NCI-H774 (cell line): Measurements from ENCODE around the gene CLMN.

ENCODE experiments used
- DNase-seq: peaks from one replicate; lab custom pipeline; 2025; lab: John Stamatoyannopoulos, UW

The CLMN gene

DNA sequence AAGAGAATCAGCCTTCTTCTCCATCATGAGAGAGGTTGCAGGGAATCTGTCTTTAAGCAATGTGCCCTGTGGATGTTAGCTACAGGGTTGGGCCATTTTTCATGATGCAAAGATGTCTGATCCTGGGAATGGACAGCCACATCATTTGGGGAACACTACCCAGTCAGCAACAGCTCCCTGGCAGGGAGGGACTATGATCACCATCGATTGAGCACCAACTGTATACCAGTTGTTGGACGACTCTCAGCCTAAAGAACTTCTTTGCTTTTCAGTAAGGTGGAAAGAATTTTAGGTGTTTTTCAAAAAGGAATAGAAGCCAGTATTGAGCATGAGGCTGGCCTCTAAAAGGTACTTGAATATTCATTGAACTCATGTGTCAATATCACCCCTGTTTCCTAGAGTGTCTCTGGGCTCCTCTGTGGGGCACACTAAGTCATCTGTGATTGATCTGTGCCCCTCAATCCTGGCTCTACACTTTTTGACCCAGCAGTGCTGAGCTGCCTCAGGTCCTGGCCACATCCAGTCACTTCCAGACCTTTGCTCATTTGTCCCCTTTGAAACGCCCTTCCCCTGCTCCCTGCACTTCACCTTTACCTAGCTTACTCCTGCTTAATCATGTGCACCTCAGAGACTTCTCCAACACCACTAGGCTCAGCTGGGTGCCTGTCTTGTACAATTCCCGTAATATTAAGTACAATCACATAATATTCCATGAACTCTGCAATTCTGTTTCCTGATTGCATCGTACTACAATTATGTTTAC, 2.2 kb upstream of the CLMN start:
- DNase-seq, result no peak

DNA sequence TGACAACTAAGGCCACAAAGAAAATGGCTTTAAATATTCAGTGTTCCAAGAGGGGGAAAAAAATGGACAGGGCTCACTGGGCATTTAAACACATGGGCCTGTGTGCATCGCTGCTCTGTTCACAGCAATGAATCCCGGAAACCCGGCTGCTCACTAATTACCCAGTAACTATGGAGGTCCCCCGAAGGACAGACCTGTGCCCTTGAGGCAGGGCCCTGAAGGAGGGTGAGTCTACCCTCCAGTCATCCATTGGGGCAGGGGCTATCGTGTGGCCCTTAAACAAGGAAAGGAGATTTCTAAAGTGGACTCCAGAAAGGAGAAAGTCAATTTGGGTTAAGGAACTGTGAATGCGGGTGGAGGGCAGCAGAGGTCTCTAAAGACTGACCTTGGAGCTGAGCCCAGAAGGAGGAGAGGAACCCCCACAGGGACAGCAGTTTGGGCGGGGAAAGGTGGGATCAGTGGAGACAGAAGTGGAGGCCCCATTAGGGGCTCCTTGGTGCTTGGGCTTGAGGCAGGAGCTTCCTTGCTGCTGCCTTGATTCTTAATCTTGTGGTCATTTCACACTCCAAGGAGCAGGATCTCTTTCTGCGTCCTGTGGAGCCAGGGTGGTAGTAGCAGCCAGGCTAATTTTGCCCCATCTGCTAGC, 1.4 kb upstream of the CLMN start:
- no peak for DNase-seq

DNA sequence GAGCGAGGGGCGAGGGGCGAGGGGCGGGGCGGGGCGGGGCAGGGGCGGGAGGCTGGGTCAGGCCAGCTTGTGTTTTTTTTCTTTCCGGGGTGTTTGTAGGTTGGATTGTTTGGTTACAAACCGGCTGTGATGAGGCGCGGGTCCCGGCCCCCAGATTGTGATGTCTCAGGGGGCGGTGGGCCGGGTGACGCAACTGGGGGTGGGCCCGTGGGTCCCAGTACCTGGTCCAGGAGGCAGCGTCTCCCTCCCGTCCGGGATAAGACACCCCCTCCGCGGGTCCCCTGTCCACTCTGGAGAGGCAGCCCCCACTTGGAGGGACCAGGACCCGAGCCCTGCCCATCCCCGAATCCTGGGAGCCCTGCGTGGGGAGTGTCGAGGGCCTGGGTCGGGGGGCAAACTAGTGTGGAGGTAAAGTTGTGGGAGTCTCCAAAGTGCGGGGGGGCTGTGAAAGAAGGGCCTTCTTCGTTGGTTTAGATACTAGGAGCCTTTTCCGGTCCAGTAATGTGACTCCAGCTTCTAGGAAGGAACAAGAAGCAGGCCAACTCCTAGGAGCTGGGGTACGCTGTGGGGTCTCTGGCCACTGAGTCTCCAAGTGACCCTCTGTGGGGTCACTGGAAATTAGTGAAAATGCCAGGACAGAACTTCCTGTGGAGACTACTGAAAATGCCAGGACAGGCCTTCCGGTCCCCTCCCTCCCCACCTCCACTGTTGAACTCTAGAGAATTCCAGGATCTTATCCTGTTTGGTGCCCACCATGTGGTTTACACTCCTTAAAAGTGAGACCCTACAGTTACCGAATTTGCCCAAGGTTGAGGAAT, 579 bp upstream of the CLMN start:
- DNase-seq, result no peak

DNA sequence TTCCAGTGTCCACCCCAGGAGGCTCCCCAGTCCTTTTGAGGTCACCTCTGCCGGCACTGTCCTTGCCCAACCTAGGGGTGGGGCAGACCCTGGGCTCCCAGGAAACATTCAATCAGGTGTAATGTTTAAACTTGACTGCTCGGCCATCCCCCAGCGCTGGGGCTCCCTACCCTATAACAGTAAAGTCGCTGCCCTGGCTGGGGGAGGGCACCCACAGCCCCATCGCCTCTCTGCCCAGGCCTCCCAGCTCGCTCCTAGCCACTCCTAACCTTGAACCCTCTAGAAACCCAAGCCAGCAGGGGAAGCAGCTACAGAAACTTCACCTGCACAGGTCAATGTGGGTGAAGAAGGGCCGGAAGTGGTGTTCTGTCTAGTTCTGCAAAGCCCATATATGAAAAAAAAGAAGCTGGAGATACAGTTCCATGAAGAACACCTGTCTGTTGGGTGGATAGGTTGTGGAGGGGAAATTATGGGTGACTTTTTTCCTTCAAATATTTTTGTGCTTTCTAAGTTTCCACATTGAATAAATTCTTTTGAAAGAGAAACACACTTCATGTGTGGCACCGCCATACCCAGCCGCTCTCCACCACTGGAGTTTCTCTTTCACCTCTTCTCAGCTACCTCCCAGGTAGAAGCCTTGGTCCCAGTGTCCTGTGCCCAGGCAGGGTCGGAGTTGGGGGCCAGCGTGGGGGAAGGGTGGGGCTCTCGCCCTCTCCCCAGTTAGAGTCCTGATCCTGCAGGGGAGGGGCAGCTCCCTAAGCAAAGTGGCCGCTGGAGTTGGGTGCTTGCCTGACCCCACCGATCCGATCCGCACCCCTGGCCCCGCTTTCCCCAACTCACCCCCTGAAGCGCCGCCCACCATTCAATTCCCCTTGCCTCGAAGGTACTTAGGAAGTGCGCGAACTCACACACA, 1.1 kb downstream of the CLMN start:
- DNase-seq, result no peak

DNA sequence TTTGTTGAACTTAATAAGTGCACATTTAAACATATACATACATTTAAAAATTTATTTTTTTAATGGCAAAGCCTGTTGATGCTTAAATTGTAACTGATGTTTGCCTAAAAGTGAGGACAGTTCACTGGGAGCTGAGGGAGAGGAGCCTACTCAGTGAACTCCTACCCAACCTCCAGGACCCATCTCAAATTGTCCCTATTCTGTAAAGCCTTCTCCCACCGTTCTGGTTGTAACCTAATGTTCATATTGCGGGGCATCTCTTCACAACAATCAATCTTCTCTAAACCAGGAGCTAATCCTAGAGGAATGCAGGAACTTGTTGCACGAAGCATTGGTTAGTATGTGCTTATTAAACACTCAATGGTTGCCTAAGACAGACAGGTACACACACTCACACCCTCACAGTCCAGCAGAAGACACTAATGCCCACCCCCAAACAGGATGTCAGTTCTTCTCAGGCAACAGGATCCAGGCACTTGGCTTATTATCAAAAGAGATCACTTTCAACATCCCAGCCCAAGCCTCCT, 1.8 kb downstream of the CLMN start:
- no peak for DNase-seq

DNA sequence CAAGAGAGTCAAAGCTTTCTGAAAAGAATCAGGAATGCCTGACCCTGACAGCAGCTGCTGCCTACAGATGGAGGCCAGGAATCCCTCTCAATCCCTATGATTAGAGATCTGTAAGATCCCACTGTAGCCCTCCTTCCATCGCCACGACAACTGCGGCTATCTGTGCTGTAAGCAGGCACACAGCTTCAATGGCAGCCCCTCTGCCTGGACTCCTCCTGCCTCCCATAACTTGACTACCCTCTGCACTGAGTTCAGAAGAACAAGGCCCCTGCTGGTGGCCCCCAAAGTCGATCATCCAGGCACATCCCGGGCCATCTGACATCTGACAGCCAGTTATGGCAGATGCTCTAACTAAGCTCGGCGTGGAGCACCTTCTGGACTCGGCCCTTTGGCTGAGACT, 2.9 kb downstream of the CLMN start:
- DNase-seq, result no peak

DNA sequence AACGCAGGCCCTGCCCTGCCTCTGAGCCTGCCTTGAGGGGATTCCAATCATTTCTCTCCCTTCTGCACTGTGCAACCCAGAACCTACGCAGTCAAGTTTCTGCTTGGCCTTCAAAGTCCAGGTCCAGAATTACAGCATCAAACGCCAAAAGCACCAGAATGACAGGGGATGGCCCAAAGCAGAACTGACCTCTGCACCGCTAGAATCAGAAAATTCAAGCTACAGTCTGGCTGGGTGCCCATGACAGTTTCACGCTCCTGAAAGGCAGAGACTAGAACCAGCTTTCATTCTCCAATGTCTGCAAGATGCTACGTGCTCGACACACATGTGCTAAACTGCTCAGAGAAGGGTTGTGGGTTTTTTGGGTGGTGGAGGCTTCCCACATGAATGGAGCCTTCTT, 4.1 kb downstream of the CLMN start:
- no peak for DNase-seq

DNA sequence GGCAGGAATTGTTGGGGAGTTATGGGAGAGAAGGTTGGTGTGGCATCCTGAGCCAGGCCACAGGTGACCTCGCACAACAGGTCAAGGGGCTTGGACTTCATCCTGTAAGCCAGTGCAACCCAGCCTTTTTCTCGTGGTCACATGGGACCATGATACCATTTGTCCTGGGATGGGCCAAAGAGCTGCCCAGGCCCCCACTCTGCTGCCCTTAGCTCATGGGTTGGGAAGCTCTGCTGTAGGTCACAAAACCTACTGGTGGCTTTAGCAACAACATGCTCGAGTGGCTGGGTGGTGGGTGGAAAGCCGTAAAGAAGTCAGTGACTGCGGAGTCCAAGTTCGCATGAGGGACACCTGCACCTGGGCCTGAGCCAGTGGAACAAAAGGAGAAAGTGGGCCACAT, 4.6 kb downstream of the CLMN start:
- no peak for DNase-seq

DNA sequence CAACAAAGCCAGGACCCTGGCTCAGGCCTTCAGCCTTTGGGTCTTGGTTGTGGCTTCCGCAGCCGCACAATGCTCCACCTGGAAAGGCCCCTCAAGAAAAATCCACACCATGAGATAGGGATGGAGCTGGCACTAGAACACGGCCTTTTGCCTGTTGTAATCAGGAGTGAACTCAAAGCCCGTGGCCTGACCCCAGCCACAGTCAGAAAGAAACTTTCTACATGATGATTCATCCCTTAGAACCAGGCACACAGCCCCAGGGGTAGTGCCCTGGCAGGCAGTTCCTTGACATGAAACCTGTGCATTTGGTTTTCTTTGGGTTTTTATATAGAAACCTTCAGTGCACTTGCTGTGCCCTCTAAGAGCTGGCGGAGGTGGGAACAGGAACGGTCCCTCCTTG, 5.1 kb downstream of the CLMN start:
- no peak for DNase-seq

DNA sequence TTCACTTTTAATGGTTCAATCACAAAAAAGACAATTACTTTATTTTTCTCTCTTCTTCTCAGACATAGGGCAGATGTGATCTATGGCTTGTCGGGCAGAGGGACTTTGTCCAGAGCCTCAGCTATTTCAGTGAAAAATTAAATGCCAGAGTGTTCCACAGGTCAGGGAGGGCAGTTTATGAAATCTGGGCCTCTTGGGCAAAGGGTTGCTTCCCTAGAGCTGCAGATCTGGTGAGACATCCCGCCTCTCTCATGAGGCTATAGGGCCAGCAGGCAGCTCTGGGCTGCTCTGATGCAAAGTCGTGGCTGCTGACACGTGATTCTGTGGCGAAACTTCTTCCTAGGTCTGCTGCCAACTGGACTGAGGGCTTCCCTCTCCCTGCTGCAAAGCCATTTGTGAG, 6.0 kb downstream of the CLMN start:
- no peak for DNase-seq

DNA sequence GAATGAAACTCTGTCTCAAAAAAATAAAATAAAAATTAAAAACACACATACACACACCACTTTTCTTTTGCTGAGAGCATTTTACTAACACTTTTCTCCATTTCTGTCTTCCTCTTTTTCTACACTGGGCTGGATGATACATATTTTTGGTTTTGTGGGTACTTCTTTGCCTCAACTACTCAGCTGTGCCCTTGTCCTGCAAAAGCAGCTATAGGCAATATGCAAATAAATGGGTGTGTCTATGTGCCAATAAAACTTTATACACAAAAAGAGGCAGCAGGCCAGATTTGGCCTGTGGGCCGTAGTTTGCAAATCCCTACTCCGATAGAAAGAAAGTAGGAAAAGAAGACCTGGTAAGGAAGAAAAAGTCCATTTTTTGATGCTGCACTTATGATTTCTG, 6.5 kb downstream of the CLMN start:
- DNase-seq, result no peak

DNA sequence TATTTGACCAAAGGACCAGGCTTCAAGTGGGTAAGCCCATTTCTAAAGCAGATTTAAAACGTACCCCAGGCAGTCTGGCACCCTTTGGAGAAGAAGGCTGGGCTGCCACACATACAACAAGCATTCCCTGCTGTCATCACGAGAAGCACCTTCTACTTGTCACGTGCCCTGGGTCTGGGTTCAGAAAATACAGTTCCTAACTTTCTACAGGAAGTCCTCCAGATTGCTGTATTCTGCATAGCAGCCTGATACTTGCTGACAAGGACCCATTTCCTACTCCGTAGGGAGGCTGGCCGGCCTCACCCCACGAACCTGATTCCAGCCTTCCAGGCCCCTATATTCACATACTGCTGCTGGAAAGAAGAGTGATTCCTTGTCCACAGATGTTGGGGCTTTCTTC, 7.4 kb downstream of the CLMN start:
- DNase-seq, result no peak

DNA sequence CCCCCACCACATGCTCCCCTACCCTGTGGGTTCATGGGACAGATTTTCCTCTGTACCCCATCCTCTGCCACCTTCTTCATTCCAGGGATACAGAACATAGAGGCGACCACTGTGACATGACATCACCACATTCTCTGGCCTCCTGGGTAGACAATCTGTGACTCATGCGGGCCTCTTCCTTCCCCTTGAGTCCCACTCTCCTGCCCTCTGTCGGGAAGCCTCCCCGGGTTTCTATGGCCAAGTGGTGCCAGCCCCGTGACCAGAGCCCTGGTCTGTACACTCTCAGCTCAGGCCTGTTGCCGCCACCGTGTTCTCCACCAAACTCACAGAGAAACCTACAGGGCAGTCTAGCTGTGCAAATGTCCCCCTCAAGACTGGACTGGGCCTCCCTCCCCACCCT, 8.0 kb downstream of the CLMN start:
- DNase-seq, result no peak

DNA sequence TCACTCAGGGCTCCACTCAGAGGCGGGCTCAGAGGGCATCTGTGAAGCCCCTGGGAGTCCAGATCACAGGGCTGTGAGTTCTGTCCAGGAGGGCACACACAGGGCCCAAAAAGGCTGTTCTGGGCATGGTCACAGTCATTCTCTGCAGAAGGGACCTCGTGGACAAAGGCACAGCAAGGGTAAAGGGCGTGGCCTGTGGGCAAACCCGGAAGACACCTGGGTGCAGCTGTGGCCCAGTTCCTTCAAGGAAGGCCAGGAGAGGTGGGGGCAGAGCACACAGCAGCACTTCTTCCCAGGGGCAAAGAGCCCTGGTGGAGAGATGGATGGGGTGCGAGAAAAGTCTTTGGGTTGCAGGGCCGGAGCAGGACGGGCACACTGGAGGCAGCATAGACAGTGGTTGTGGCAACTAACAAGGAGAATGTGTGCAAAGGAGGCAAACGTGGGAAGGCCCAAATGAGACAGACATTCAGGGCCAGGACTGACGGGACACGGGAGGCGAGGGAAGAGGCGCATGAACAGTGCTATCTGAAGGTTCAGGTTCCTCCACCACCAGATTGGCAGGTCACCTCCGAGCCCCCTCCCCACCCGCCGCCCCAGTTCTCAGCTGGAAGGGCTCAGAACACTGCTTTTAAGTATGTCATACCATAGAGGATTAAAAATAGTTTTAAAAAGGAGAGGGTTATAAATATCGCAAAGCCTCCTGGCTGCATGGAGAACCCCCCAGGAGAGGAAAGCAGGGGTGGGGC, 8.9 kb downstream of the CLMN start:
- no peak for DNase-seq

DNA sequence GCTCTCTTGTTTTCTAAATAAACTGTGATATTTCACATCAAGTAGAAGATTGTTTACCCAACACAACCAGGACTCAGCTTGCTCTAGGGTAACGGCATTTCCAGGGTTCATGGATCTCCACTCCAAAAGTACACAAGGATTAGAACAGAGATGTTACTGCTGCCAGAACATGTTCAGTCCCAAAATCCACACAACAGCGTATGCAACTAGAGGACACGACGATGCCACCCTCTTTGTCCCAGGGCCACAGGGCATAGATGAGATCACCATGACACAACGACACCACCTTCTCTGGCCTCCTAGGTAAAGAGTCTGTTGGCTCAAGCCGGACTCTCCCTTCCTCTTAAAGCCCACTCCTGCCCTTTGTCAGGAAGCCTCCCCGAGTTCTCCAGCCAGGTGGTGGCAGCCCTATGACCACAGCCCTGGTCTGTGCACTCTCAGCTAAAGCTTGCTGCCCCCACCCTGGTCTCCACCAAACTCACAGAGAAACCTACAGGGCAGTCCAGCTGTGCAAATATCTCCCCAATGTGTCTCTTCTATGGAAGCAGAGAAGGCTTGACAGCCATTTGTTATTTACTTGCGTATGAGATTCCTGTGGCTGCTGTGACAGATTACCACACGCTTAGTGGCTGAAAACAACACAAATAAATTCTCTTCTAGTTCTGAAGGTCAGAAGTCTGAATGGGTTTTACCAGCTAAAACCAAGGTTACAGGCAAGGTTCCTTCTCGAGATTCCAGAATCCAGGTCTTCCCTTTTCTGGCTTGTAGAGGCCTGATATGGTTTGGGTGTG, 10.3 kb downstream of the CLMN start:
- no peak for DNase-seq

DNA sequence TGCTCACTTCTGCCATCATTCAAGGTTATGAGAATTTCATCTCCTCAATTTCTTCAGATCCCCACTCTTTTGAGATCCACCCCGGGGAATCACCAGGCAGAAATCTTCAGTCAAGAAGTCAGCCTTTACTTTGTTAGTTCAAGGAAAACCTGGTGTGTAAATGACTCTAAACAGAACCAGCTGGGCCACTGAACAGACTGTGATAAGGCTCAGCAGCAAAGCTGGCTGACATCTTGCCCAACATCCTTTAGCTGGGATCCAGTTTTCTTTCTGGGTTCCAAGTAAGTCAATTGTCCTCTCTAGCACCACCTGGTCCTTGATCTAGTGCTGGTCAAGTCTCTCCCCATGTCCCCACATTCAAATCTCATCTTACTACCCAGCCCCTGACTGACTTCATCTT, 11.6 kb downstream of the CLMN start:
- DNase-seq, result no peak

DNA sequence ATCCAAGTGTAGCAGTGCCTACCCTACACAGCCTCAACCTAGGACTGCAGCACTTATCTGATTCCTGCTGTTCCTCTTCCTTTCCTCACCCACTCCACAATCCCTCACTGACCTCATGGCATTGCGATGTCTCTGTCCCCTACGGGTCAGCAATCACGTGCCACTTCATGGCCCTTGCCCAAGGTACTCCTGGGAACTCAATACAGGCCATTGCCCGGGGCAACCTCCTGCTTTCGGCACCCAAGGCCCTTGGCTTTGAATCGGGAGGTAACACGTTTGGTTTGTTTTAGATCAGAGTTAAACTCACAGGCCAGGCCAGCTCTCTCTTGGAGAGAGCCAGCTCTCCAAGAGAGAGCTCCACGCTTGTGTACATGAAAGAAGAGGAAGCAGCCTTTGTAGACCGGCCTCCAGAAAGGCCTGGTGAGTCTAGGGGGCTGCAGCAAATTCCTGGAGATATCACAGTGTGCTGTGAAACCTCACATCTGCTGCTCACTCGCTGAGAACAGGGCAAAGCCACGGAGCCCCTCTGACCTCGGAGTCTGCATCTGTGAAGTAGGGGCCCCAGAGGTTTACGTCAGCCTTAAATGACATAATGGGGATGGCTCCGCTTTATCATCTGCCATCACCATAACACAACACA, 12.2 kb downstream of the CLMN start:
- no peak for DNase-seq

DNA sequence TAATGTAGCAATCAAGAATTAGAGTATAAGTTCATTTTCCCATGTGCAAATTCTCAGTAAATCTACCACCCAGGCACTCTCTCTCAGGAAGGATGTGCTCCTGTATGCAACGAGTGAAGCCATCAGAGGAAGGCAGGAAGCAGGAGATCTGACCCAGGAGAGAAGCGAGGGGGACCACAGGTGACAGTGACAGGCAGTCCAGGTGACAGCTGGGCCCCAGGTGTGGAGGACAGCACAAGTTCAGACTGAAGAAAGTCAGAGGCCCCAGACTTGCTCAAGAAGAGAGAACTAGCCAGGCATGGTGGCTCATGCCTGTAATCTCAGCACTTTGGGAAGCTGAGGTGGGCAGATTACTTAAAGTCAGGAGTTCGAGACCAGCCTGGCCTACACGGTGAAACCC, 13.8 kb downstream of the CLMN start:
- no peak for DNase-seq

DNA sequence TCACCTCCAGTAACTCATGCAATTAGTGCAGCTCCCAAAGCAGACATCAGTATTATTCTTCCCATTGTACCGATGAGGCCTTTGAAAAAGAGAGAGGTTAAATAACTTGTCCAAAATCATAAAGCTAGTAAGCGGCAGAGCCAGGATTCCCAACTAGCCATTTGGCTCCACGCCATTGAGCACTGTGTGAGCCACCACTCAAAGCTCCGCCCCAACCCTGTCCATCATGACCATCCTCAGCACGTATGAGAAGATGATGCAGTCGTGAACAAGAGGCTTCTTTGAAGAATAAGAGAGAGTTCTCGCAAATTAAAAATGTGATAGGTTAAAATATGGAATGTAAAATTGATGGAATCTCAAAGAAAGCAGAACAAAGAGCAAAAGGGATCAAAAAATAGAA, 14.6 kb downstream of the CLMN start:
- no peak for DNase-seq

DNA sequence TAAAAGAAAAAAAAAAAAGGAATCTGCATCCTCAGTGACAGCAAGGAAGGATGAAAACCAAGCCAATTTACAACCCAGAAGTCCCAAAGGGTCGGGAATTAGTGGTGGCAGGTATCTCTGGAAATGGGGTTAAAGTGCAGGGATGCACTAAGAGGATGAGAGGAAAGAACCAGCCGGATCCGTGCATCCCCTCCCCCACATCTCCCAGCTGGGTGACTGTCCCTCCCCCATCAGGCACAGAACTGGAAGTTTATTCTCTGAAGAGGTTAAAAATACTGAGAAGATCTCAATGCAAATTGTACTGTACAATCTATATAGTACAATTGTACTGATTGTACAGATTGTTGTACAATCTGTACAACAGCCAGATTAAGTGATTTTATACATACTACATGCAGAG, 15.4 kb downstream of the CLMN start:
- DNase-seq, result no peak
